ENCODE measurements around the gene NNAT.
"Not testable (repeated sequence)": the region's sequence is repeated elsewhere in the genome, so short reads cannot be mapped to it uniquely, and the experiment has no call there.

NNAT gene

DNA sequence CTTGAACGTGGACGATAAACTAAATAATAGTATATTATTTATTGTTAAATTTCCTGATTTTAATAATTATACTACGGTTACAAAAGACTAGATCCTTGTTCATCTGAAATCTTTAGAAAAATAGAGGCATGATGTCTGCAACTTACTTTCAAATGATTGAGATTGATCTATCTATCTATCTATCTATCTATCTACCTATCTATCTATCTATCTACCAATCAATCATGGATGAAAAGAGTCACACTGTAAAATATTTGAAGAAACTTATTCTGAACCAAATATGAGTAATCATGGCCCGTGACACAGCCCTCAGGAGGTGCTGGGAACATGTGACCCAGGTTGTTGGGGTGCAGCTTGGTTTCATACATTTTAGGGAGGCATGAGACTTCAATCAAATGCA lies 18.4 kb downstream of the NNAT start:
- H3K4me1 Mint-ChIP-seq = peaks cover 30% of the 10 kb centered on the region
- no peaks in the 10 kb centered on the region for H3K36me3 Mint-ChIP-seq (ENCODE audit: low read depth)
- no peak for DNase-seq
- H3K4me3 Mint-ChIP-seq = no peak overlapping the region
- H3K27ac Mint-ChIP-seq = no peak overlapping the region
- H3K27me3 Mint-ChIP-seq (ENCODE audit: low read depth, poor library complexity) = peaks cover 12% of the 10 kb centered on the region
- TF ChIP-seq, protein P1, sequence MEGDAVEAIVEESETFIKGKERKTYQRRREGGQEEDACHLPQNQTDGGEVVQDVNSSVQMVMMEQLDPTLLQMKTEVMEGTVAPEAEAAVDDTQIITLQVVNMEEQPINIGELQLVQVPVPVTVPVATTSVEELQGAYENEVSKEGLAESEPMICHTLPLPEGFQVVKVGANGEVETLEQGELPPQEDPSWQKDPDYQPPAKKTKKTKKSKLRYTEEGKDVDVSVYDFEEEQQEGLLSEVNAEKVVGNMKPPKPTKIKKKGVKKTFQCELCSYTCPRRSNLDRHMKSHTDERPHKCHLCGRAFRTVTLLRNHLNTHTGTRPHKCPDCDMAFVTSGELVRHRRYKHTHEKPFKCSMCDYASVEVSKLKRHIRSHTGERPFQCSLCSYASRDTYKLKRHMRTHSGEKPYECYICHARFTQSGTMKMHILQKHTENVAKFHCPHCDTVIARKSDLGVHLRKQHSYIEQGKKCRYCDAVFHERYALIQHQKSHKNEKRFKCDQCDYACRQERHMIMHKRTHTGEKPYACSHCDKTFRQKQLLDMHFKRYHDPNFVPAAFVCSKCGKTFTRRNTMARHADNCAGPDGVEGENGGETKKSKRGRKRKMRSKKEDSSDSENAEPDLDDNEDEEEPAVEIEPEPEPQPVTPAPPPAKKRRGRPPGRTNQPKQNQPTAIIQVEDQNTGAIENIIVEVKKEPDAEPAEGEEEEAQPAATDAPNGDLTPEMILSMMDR (IDR thresholded peaks at IDR 0.05) = no peak
- no peaks in the 10 kb centered on the region for H3K9me3 Mint-ChIP-seq

DNA sequence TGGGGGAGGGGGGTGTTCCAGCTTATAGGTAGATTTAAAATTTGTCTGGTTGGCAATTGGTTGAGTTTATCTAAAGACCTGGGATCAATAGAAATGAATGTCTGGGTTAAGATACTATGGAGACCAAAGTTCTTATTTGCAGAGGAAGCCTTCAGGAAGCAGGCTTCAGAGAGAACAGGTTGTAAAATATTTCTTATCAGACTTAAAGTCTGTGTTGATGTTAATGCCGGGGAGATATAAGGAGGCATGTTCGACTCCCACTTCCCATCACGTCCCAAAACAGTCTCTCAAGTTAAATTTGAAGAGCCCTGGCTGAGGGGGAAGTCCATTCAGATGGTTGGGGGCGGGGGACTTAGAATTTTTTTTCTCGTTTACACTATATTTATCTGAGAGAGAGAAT lies 19.0 kb downstream of the NNAT start:
- DNase-seq = no peak
- H3K27ac Mint-ChIP-seq = peak overlapping the region; percentile 85
- H3K36me3 Mint-ChIP-seq (ENCODE audit: low read depth) = no peaks in the 10 kb centered on the region
- H3K27me3 Mint-ChIP-seq (ENCODE audit: low read depth, poor library complexity) = peaks cover 8% of the 10 kb centered on the region
- no peaks in the 10 kb centered on the region for H3K9me3 Mint-ChIP-seq
- H3K4me3 Mint-ChIP-seq = no peak overlapping the region
- TF ChIP-seq, protein P1 (IDR thresholded peaks at IDR 0.05) = no peak
- H3K4me1 Mint-ChIP-seq = peaks cover 27% of the 10 kb centered on the region

DNA sequence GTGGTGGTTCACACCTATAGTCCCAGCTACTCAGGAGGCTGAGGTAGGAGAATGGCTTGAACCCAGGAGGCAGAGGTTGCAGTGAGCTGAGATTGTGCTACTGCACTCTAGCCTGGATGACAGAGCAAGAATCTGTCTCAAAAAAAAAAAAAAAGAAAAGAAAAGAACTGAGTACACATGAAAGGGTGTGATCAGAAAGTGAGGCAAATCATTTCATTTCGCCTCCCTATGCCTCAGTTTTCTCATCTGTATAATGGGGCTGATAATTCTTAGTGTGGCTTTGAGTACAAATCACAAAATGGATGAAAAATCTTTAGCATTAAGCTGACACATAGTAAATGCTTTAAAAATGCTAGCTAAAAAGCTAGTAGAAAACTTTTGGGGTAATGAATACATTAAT lies 19.8 kb downstream of the NNAT start:
- H3K27me3 Mint-ChIP-seq (ENCODE audit: low read depth, poor library complexity); H3K9me3 Mint-ChIP-seq; H3K4me3 Mint-ChIP-seq; DNase-seq; H3K27ac Mint-ChIP-seq; H3K36me3 Mint-ChIP-seq (ENCODE audit: low read depth): not testable (repeated sequence)
- H3K4me1 Mint-ChIP-seq = peaks cover 27% of the 10 kb centered on the region

DNA sequence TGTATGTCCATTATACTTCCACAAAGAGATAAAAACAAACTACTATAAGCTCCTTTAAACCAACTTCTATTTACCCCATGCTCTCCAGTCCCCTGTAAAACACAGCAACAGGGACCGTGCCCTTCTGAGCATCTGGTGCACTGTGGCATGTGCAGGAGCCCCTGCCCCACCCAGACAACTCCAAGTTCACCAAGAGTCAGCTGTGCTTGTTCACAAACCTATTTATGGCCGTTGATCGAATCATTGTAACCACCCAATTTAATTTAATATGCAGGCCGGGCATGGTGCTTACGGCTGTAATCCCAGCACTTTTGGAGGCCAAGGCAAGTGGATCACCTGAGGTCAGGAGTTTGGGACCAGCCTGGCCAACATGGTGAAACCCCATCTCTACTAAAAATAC lies 20.3 kb downstream of the NNAT start:
- DNase-seq = no peak
- Mint-ChIP-seq H3K9me3 (no peaks in the 10 kb centered on the region), H3K27ac (no peak overlapping the region), H3K4me1 (peaks cover 27% of the 10 kb centered on the region), H3K27me3 (ENCODE audit: low read depth, poor library complexity) (peaks cover 8% of the 10 kb centered on the region), H3K4me3 (no peak overlapping the region), H3K36me3 (ENCODE audit: low read depth) (no peaks in the 10 kb centered on the region)
- TF ChIP-seq, protein P1 (IDR thresholded peaks at IDR 0.05) = no peak

DNA sequence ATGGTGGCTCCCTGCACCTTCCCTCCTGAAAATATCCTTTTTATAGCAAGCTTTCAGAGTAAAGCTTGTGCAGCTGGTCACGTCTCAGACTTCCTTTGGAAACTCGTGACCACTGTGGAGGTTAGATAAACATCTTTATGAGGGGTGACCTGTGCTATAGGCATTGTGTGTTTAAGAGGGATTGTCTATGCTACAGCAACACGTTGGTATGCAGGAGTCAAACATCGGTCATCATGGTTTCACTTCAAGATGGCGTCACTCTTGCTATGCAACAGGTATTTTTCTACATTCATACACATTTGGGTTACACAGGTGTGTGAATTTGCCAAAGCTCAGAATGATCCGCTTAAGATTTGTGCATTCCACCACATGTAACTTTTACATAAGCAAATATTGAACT lies 21.2 kb downstream of the NNAT start:
- Mint-ChIP-seq H3K4me3 (no peak overlapping the region), H3K27me3 (ENCODE audit: low read depth, poor library complexity) (peaks cover 8% of the 10 kb centered on the region), H3K36me3 (ENCODE audit: low read depth) (no peaks in the 10 kb centered on the region), H3K9me3 (no peaks in the 10 kb centered on the region), H3K27ac (peak overlapping the region; percentile 29), H3K4me1 (peaks cover 27% of the 10 kb centered on the region)
- DNase-seq = no peak
- TF ChIP-seq, protein P1 (IDR thresholded peaks at IDR 0.05) = no peak

DNA sequence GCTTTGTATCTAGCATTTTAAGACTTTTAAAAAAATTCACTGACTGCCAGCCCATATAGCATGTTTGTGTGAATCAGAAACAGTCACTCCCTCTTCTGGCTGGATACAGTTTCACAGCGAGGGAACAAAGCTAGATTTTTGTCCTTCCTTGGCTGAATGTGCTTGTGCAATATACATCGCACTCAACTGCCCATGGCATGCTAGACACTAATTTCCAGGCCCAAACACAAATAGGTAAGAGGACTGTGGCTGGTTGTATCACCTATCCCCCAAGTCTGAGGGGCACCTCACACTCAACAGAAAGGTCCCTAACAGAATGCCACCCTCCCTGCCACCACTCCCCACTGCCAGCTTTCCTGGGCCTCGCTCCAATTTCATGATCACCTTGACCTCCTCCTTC lies 22.8 kb downstream of the NNAT start:
- TF ChIP-seq, protein P1 (IDR thresholded peaks at IDR 0.05) = peak; percentile 25
- H3K27me3 Mint-ChIP-seq (ENCODE audit: low read depth, poor library complexity) = peaks cover 2% of the 10 kb centered on the region
- H3K27ac Mint-ChIP-seq = no peak overlapping the region
- H3K4me1 Mint-ChIP-seq = peaks cover 27% of the 10 kb centered on the region
- no peak for DNase-seq
- no peaks in the 10 kb centered on the region for H3K36me3 Mint-ChIP-seq (ENCODE audit: low read depth)
- no peaks in the 10 kb centered on the region for H3K9me3 Mint-ChIP-seq
- no peak overlapping the region for H3K4me3 Mint-ChIP-seq
